HPDE6-E6E7 (cell line): ENCODE data around the gene LRP1B.
"Not testable (repeated sequence)": the region's sequence is repeated elsewhere in the genome, so short reads cannot be mapped to it uniquely, and the experiment has no call there.

Experiments
- DNase-seq: peaks from one replicate; pipeline ENCODE4 v3.0.0; 2011; ENCODE audit warnings: missing footprints; ENCODE audit errors: extremely low spot score

Gene LRP1B

DNA sequence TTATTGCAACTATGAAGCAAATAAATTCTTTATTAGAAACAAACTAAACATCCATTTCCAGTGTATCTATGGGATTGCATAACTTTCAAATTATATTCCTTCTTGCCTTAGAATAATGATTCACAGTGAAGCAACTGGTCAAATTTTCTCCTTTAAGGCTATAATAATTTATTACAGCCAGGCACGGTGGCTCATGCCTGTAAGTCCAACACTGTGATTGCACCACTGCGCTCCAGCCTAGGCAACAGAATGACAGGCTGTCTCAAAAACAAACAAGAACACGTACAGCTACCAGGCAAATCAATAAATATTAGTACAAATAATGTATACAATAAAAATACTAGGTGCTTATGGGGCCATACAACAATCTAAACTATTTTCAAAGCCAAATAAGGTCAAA lies 1416.2 kb downstream of the LRP1B start:
- no peak for DNase-seq

GRCh38 chr2:140711867-140712266 lies 1418.9 kb downstream of the LRP1B start:
- no peak for DNase-seq

- no peak for DNase-seq
These were observed 1429.1 kb downstream of the LRP1B start for GRCh38 chr2:140701726-140702125.

DNA sequence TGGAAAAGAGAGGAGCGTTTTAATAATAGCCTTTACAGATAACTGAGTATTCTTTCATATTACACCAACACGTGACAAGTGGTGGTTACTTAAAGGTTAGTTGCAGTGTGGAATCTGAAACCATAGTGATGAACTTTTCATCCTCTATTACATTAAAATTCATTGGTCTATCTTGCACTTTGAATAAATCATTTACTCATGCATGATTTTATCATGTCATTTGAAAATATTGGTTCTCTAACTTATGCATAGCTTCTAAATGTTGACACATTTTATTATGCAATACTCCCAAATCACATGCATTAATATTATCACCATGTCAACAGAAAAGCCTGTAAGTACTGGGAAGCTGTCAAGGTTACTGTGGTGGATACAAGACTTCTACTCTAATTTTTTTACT lies 1432.2 kb downstream of the LRP1B start:
- DNase-seq = no peak

DNA sequence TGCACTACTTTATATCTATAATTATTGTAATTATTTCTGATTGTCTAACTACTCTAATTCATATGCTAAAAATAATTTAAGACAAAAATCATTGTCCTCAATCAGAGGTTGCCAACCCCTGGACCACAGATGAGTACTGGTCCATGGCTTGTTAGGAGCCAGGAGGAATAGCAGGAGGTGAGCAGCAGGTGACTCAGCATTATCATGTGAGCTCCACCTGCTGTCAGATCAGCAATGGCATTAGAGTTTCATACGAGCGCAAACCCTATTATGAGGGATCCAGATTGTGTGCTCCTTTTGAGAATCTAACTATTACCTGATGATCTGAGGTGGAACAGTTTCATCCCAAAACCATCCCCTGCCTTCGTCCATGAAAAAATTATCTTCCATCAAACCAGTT lies 1434.4 kb downstream of the LRP1B start:
- DNase-seq = peak; percentile 3

DNA sequence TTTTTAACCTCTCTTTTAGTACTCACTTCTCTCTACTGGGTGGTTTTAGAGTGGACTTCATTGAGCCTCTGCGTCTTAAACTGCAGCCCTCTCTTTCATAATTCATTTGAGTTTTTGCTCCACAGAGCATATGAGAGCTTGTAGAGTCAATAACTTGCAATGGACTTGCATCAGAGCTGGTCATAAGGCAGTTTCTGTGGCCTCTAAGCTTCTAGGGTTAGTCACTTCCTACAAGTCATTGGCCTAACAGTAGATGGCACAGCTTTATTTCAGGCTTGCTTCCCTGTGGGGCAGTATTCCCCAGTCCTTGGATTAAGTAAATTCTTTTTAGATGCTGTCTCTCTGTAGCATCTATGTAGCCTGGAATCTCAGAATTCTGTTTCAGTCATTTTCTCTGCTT lies 1435.7 kb downstream of the LRP1B start:
- peak; percentile 11 for DNase-seq

GRCh38 chr2:140687825-140688224 lies 1443.0 kb downstream of the LRP1B start:
- DNase-seq = no peak

- DNase-seq = no peak
These were observed 1447.2 kb downstream of the LRP1B start for GRCh38 chr2:140683658-140684057.

GRCh38 chr2:140680862-140681261 lies 1450.0 kb downstream of the LRP1B start:
- no peak for DNase-seq

- DNase-seq = no peak
These were observed 1451.1 kb downstream of the LRP1B start for GRCh38 chr2:140679752-140680151.

DNA sequence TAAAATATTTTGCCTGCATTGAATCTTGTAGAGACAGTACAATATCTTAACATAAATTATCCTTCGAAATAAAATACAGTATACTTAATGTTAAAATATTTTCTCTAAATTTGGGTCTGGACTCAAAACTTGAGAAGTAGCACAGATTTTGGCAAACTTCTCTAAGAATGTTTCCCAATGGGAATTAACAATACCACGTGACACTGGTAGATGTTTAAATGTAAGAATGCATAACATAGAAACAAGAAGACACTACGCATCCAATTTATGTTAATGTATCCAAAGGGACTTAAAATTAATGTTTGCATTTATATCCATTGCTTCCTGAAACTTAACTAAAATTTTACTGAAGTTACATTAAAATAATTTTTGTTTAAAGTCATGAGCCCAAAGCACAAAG lies 1460.9 kb downstream of the LRP1B start:
- DNase-seq = no peak

GRCh38 chr2:140667203-140667602 lies 1463.6 kb downstream of the LRP1B start:
- no peak for DNase-seq

- DNase-seq = no peak
These were observed 1468.3 kb downstream of the LRP1B start for GRCh38 chr2:140662504-140662903.

- DNase-seq = no peak
These were observed 1471.8 kb downstream of the LRP1B start for GRCh38 chr2:140658760-140659692.

GRCh38 chr2:140657657-140658056 lies 1473.2 kb downstream of the LRP1B start:
- no peak for DNase-seq

- no peak for DNase-seq
These were observed 1476.3 kb downstream of the LRP1B start for GRCh38 chr2:140654565-140654964.

GRCh38 chr2:140650825-140651224 lies 1480.0 kb downstream of the LRP1B start:
- DNase-seq = peak; percentile 26

DNA sequence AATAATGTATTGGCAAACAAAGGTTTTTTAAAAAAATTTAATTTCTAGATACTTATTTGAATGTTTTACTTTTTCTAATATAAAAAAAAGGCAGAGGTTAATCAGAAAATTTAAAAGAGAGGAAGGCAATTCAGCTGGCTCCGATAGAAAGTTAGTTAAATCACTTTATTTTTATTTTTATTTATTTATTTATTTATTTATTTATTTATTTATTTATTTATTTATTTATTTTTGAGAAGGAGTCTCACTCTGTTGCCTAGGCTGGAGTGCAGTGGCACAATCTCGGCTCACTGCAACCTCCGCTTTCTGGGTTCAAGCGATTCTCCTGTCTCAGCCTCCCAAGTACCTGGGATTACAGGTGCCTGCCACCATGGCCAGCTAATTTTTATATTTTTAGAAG lies 1480.7 kb downstream of the LRP1B start:
- not testable (repeated sequence) for DNase-seq

DNA sequence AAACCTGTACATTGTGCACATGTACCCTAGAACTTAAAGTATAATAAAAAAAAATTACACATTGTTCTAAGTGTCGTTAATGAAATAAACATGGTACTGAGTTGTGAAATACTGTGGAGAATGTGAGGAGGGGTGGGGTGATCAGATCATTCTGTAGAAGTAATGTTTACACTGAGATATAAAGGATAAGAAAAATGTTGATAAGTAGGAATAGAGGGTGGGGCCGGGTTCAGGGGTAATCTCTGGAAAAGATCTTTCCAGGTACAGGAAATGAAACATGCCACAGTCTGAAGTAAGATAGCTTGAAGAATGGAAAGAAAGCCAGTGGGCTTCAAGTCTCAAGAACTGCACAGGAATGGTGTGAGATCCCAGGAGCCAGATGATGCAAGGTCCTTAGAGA lies 1482.4 kb downstream of the LRP1B start:
- DNase-seq = no peak

DNA sequence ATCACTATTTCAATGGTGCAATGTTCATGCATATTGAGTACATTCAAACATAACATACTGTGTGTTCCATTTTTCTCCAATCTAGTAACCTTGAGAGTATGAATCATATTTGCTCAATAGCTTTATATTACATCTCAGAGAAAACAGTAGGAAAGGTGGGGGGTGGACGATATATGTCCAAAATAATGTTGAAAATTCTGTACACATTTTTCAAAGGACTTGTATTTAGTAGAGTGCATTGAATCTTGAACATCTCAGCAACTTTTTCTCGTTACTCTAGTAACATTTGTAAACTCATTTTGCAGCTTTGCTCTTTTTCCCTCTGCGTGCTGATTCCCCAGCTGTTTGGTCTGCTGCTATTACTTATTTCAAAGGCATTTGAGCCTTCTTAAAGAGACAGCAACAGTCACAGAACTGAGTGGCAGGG lies 1487.0 kb downstream of the LRP1B start:
- peak; percentile 23 for DNase-seq

GRCh38 chr2:140641163-140641562 lies 1489.7 kb downstream of the LRP1B start:
- DNase-seq = no peak

DNA sequence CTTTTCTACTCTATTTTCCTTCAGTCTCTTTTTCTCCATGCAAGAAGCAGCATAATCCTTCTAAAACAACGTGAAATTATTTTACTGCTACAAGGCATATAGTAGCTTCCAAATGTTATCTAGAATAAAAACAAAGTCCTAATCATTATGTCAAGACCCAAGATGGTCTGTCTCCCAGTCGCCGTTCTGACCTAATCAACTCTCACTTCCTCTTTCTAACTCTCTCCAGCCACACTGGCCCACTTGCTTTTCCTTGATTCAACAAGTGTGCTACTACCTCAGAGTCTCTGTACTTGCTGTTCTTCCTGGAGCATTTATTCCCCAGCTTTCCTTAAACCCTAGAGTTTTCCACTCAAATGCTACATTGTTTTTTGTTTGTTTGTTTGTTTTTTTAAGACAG lies 1491.2 kb downstream of the LRP1B start:
- DNase-seq = no peak

DNA sequence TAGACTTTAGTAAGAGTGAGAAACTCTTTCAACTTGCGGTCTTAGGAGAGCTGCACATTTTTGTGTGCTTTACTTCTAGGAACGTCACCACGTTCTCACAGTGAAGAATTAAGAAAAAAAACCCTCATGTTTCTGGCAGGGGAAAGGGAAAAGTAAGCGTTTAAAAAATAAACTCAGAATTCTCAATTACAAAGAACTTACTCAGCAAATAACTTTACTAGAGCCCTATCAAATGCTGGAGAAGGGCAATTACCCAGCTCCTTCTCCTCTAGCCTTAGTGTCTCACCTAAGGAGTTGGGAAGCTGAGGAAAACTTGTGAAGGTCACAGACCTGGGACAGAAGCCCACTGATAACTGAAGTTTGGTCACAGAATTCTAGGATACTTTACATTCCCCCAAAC lies 1500.3 kb downstream of the LRP1B start:
- no peak for DNase-seq

- no peak for DNase-seq
These were observed 1502.9 kb downstream of the LRP1B start for GRCh38 chr2:140627885-140628284.
